DOHH2 (cell line): ENCODE measurements around the gene KLK13.

Experiments used
- H3F3A ChIP-seq: fragments of 200-600 bp; sonication (generic), shearing (Covaris generic); 2 replicates; pipeline ENCODE4 v1.6.0; 2016; ENCODE audit warnings: antibody characterized with exemption, mild to moderate bottlenecking; ENCODE audit not compliant: control insufficient read depth, insufficient read depth
- H3K27ac ChIP-seq: fragments of 200-600 bp; sonication (generic); 2 replicates; pipeline ENCODE4 v1.5.1; 2014; ENCODE audit warnings: low read depth, mild to moderate bottlenecking, low read length, moderate library complexity
- H3K27me3 ChIP-seq: fragments of 200-600 bp; sonication (generic); 2 replicates; pipeline ENCODE4 v1.6.1; 2014; ENCODE audit warnings: mild to moderate bottlenecking, low read length, mixed read lengths; ENCODE audit not compliant: control insufficient read depth
- H3K36me3 ChIP-seq: fragments of 200-600 bp; sonication (generic); 2 replicates; pipeline ENCODE4 v1.6.1; 2014; ENCODE audit warnings: mild to moderate bottlenecking, low read length, moderate library complexity, mixed read lengths; ENCODE audit not compliant: control insufficient read depth
- H3K4me1 ChIP-seq: fragments of 200-600 bp; sonication (generic); 2 replicates; pipeline ENCODE4 v1.6.1; 2014; ENCODE audit warnings: mild to moderate bottlenecking, low read length, mixed read lengths; ENCODE audit not compliant: control insufficient read depth
- H3K4me2 ChIP-seq: fragments of 200-600 bp; sonication (generic); 2 replicates; pipeline ENCODE4 v1.6.0; 2014; ENCODE audit warnings: mild to moderate bottlenecking, low read length, moderate library complexity
- H3K4me3 ChIP-seq: fragments of 200-600 bp; sonication (generic); 2 replicates; pipeline ENCODE4 v1.5.1; 2014; ENCODE audit warnings: mild to moderate bottlenecking, low read length, mixed read lengths
- H3K79me2 ChIP-seq: fragments of 200-600 bp; sonication (generic); 2 replicates; pipeline ENCODE4 v1.6.1; 2014; ENCODE audit warnings: mild to moderate bottlenecking, low read length, mixed read lengths; ENCODE audit not compliant: control insufficient read depth
- H3K9me2 ChIP-seq: fragments of 200-600 bp; sonication (generic); replicated peaks from 2 replicates; pipeline ENCODE4 v1.6.1; 2014; ENCODE audit warnings: mild to moderate bottlenecking, low read length, mixed read lengths; ENCODE audit not compliant: control insufficient read depth
- H3K9me3 ChIP-seq: fragments of 200-600 bp; sonication (generic); 2 replicates; pipeline ENCODE4 v1.6.1; 2014; ENCODE audit warnings: antibody characterized with exemption, low read length, mixed read lengths; ENCODE audit not compliant: control insufficient read depth, insufficient read depth
- H4K20me1 ChIP-seq: fragments of 200-600 bp; sonication (generic); 2 replicates; pipeline ENCODE4 v1.6.0; 2014; ENCODE audit warnings: low read depth, mild to moderate bottlenecking, antibody characterized with exemption, low read length, moderate library complexity; ENCODE audit not compliant: control insufficient read depth, insufficient read depth
- CTCF ChIP-seq: fragments of 200-600 bp; sonication (generic); IDR thresholded peaks from one replicate; pipeline ENCODE4 v1.5.1; 2014; ENCODE audit warnings: antibody characterized with exemption, mild to moderate bottlenecking, low read depth, low read length; ENCODE audit not compliant: poor library complexity, severe bottlenecking
- EZH2phosphoT487 ChIP-seq: fragments of 200-600 bp; sonication (generic); IDR thresholded peaks from 2 replicates; pipeline ENCODE4 v1.6.1; 2017; ENCODE audit warnings: borderline replicate concordance, mild to moderate bottlenecking, antibody characterized with exemption, low read length, moderate library complexity, mixed read lengths

Gene KLK13

GRCh38 chr19:51078104-51078503 lies 13.2 kb upstream of the KLK13 start:
- H3K4me2 ChIP-seq: no peak overlapping the region
- H3K9me2 ChIP-seq: no peaks in the 10 kb centered on the region
- no peaks in the 10 kb centered on the region for H3K27me3 ChIP-seq

GRCh38 chr19:51076631-51077213 lies 11.8 kb upstream of the KLK13 start:
- H3K4me1 ChIP-seq: no peaks in the 10 kb centered on the region
- no peaks in the 10 kb centered on the region for H3K27me3 ChIP-seq
- H3K4me2 ChIP-seq: no peak overlapping the region
- no peak overlapping the region for H3K4me3 ChIP-seq
- no peaks in the 10 kb centered on the region for H3K36me3 ChIP-seq
- TF ChIP-seq EZH2phosphoT487: no peak
- TF ChIP-seq CTCF: no peak
- H4K20me1 ChIP-seq: no peaks in the 10 kb centered on the region
- H3K79me2 ChIP-seq: no peaks in the 10 kb centered on the region
- no peaks in the 10 kb centered on the region for H3K9me2 ChIP-seq
- no peak overlapping the region for H3K27ac ChIP-seq
- peaks cover 12% of the 10 kb centered on the region; the same call in 1 of the 2 replicates for H3K9me3 ChIP-seq
- H3F3A ChIP-seq: no peaks in the 10 kb centered on the region

More at GRCh38 chr19:51078104-51078503, 13.2 kb upstream of the KLK13 start:
- H3K9me3 ChIP-seq: peaks cover 11% of the 10 kb centered on the region; the same call in 1 of the 2 replicates
- no peak for TF ChIP-seq CTCF
- no peak for TF ChIP-seq EZH2phosphoT487
- no peak overlapping the region for H3K27ac ChIP-seq
- no peaks in the 10 kb centered on the region for H3K4me1 ChIP-seq
- no peaks in the 10 kb centered on the region for H3K36me3 ChIP-seq
- no peaks in the 10 kb centered on the region for H3K79me2 ChIP-seq
- no peak overlapping the region for H3K4me3 ChIP-seq
- H4K20me1 ChIP-seq: no peaks in the 10 kb centered on the region
- H3F3A ChIP-seq: no peaks in the 10 kb centered on the region

- H3K27me3 ChIP-seq: no peaks in the 10 kb centered on the region
- no peaks in the 10 kb centered on the region for H4K20me1 ChIP-seq
- H3K79me2 ChIP-seq: no peaks in the 10 kb centered on the region
- H3K9me2 ChIP-seq: no peaks in the 10 kb centered on the region
- no peaks in the 10 kb centered on the region for H3F3A ChIP-seq
- no peaks in the 10 kb centered on the region for H3K36me3 ChIP-seq
- H3K4me2 ChIP-seq: no peak overlapping the region
- no peak overlapping the region for H3K4me3 ChIP-seq
- TF ChIP-seq CTCF (no peak), EZH2phosphoT487 (no peak)
- H3K9me3 ChIP-seq: peaks cover 12% of the 10 kb centered on the region; the same call in 1 of the 2 replicates
- no peak overlapping the region for H3K27ac ChIP-seq
- no peaks in the 10 kb centered on the region for H3K4me1 ChIP-seq
These were observed 11.1 kb upstream of the KLK13 start for GRCh38 chr19:51075998-51076397.
